HG02610 (cell line): ENCODE results near the gene C3orf38.
"Not testable (repeated sequence)": the region's sequence is repeated elsewhere in the genome, so short reads cannot be mapped to it uniquely, and the experiment has no call there.

Experiments used
- ATAC-seq: cut with Tn5 transposase; IDR thresholded peaks from one replicate; pipeline ENCODE4 v1.9.1; 2021; ENCODE audit warnings: mild to moderate bottlenecking, moderate library complexity; ENCODE audit not compliant: unreplicated experiment

C3orf38 gene

DNA sequence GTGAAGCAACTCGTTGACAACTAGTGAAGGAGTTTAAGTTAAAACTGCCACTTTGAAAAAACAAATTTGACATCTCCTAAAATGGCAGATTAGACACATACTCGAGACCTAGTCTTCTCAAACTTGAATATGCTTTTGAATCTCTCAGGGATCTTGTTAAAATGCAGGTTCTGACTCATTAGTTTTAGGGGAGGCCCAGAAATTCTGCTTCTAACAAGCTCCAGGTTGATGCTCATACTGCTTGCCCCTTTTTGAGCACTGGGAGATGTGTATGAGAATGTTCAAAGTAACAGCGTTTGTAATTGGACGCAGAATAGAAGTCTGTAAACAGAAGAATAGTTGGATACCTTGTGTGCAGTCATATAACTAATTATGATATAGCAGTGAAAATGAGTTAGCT lies 1.6 kb downstream of the C3orf38 start:
- no peak for ATAC-seq

GRCh38 chr3:88152841-88153240 lies 3.1 kb downstream of the C3orf38 start:
- ATAC-seq: no peak

DNA sequence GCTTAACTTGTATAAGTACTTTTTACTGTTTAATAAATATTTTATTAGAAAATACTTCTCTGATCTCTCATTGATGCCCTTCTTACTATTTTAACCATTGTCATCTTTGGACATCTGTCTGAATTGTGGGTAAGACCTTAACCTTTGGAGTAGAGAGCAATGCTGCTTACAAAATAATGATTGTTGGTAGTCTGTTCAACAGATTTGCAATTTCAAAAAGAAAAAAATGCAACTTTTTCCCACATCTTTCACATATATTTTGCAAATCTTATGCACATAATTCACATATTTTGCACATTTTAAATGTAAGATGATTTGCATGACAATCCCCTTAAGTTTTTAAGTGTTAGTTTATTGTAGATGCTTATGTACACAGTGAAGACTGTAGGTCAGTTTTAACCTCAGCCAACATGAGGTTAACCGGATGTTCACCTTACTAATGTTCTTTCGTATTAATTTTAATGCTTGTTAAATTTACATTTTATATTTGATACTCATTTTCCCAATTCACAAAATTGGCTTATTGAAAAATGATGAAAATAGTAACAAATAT lies 16.7 kb downstream of the C3orf38 start:
- no peak for ATAC-seq

DNA sequence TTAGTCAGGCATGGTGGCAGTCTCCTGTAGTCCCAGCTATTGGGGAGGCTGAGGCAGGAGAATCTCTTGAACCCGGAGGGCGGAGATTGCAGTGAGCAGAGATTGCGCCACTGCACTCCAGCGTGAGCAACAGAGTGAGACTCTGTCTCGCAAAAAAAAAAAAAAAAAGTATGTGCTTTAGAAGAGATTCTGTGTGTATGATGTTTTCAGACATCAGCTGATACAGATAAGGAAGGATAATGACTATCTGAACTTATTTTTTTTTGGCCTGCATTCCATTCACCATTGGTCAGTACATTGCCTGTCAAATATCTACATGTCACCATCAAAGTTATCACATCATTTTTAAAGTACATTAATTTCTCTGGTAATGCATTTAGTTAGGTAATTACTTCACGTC lies 17.4 kb downstream of the C3orf38 start:
- ATAC-seq: no peak

DNA sequence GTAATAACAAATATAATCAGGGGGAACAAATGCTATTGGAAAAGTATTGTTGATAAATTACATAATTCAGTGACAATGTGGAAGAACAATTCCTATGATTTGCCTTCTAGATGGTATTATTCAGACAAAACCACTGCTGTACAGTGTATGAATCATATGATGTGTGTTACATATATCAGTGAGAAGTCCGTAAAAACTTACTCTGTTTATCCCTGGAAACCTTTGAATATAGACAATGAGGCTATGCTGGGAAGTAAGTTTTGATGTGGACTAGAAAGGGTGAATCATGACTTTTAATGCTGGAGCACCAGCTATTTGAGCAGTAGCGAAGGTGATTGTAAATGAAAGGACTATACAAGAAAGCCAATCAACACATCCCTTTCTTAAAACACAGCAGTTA lies 17.9 kb downstream of the C3orf38 start:
- no peak for ATAC-seq

- ATAC-seq: no peak
These were observed 18.4 kb downstream of the C3orf38 start for GRCh38 chr3:88168171-88168570.

GRCh38 chr3:88180398-88180999 lies 30.7 kb downstream of the C3orf38 start:
- ATAC-seq: peak; percentile 91

DNA sequence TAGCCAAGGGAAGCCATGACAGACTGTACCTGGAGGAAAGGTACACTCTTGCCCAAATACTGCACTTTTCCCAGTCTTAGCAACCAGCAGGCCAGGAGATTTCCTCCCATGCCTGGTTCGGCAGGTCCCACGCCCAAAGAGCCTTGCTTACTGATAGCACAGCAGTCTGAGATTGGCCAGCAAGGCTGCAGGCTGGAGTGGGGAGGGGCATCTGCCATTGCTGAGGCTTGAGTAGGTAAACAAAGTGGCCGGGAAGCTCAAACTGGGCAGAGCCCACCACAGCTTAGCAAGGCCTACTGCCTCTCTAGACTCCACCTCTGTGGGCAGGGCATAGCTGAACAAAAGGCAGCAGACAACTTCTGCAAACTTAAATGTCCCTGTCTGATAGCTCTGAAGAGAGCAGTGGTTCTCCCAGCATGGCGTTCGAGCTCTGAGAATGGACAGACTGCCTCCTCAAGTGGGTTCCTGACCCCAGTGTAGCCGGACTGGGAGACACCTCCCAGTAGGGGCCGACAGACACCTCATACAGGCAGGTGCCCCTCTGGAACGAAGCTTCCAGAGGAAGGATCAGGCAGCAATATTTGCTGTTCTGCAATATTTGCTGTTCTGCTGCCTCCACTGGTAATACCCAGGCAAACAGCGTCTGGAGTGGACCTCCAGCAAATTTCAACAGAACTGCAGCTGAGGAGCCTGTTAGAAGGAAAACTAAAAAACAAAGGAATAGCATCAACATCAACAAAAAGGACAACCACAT lies 32.6 kb downstream of the C3orf38 start:
- ATAC-seq: not testable (repeated sequence)

DNA sequence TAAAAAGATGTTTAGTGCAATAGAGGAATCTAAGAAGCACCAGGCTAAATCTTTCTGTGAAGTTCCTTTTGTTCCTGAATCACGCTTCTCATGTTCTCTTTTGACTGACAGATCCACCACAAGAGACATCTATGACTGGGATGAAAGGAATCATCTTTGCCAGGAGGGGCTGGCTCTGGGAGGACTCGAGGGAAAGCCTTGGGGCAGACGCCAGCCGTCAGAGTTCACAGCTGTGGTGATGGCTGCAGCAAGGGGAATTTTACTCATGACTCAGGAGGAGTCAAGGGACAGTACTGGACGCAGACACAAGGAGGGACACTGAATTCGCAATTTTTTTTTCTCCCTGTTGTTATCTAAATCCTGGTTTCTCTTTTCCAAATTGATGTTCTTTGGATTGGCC lies 38.7 kb downstream of the C3orf38 start:
- ATAC-seq: no peak

DNA sequence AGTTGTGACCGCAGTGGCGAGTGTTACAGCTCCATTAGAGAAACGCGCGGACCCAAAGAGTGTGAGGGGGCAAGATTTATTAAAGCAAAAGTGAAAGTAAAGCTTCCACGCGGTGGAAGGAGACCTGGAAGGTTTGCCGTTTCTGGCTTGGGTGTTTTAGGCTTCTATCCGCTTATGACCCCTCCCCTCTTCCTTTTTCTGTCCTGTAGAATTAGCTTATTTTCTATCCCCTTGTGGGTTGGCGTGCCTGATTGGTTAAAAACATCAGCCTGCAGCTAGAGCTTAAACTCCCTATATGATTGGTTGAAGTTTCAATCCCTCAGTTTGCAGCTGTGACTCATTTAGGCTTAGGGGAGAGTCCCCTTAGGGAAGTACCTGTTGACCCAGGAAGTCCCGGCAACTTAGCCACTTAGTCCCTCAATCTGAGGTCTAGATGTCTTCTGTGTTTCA lies 39.6 kb downstream of the C3orf38 start:
- ATAC-seq: peak; percentile 99

DNA sequence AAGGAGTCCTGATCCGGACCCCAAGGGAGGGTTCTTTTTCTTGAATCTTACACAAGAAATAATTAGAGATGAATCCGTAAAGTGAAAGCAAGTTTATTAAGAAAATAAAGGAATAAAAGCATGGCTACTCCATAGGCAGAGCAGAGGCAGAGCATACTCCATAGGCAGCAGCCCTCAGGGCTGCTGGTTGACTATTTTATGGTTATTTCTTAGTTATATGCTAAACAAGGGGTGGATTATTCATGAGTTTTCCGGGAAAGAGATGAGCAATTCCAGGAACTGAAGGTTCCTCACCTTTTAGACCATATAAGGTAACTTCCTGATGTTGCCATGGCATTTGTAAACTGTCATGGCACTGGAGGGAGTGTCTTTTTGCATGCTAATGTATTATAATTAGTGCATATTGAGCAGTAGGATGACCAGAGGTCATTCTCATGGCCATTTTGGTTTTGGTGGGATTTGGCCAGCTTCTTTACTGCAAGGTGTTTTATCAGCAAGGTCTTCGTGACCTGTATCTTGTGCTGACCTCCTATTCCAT lies 42.2 kb downstream of the C3orf38 start:
- ATAC-seq: no peak

DNA sequence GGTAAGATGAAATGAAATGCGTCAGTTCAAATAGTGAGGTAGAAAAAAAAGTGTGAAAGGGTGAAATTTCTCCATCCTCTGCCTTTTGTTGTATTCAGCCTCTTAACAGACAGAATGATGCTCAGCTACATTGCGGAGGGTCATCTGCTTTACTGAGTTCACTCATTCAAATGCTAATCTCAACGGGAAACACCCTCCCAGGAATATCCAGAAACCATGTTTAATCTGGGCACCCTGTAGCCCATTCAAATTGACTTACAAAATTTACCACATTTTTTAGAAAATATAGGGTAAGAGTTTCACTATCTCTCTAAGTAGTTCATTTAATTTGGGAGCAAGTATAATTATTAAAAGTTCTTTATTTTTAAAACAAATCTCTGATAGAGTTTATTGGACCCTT lies 42.9 kb downstream of the C3orf38 start:
- ATAC-seq: no peak

DNA sequence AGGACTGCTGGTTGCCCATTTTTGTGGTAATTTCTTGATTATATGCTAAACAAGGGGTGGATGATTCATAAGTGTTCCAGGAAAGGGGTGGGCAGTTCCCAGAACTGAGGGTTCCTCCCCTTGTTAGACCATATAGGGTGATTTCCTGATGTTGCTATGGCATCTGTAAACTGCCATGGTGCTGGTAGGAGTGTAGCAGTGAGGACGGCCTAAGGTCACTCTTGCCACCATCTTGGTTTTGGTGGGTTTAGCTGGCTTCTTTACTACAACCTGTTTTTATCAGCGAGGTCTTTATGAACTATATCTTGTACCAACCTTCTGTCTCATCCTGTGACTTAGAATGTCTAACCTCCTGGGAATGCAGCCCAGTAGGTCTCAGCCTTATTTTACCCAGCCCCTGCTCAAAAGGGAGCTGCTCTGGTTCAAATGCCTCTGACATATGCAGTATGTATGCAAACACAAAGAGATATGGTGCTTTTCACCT lies 46.2 kb downstream of the C3orf38 start:
- ATAC-seq: no peak

DNA sequence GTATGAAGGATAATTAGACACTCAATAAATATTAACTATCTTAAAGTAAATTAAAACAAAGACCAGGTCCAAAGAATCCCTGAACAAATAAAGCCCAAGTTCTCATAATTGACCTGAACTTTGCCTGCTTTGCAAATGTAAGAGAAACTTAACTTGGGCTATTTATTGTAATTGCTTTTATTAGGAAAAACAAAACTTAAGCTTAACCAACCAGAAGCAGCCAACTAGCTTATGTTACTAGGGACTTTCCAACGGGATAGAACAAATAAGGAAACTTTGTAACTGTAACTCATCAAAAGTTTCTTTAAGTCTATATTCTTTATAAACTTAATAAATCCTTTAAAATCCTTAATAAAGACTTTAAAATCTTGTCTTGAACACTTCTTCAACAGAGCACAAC lies 48.4 kb downstream of the C3orf38 start:
- no peak for ATAC-seq

- peak; percentile 91 for ATAC-seq
These were observed 53.9 kb downstream of the C3orf38 start for GRCh38 chr3:88203642-88204055.
